Mucosa of descending colon (tissue), 3 donors: ENCODE measurements around the gene NAPG. TPM values are rescaled to one million over a fixed set of nuclear protein-coding genes. Genes with fewer than 3 reads are reported as not detected.

Source experiments
- ATAC-seq: fragments of 200-7000 bp; cut with Tn5 transposase; one replicate; pipeline ENCODE4 v1.9.1; 2020; ENCODE audit warnings: mild to moderate bottlenecking, moderate library complexity
- DNase-seq, 3 donors: peaks; one replicate each; pipeline ENCODE4 v3.0.0-alpha.2; 2020
- H3K36me3 ChIP-seq: fragments of 200-600 bp; one replicate; pipeline ENCODE4 v1.8.0; 2021; ENCODE audit warnings: low read depth, mild to moderate bottlenecking
- H3K4me1 ChIP-seq: fragments of 200-600 bp; one replicate; pipeline ENCODE4 v1.8.0; 2021; ENCODE audit warnings: low read depth, mild to moderate bottlenecking
- H3K4me3 ChIP-seq: fragments of 200-600 bp; one replicate; pipeline ENCODE4 v1.8.0; 2021; ENCODE audit warnings: mild to moderate bottlenecking
- H3K9me3 ChIP-seq: fragments of 200-600 bp; one replicate; pipeline ENCODE4 v1.8.0; 2021; ENCODE audit warnings: mild to moderate bottlenecking
- intact Hi-C, 2 donors: fragments of 100-400 bp; cut with DNase I in 1 of 2; cut with micrococcal nuclease in 1 of 2; formaldehyde crosslinking; loops; one replicate each; pipeline versions ENCODE4 v1.11.0 to v1.11.1; 2022; cut with DNase I, micrococcal nuclease
- total RNA-seq, 3 donors: library from RNA; stranded (reverse); fragmentation: NEBNext Ultra II Directional in 2 of 3; extraction: Animal tissue kit (Norgen Biotek cat#: 25700) in 2 of 3; gene quantifications; one replicate each; pipeline versions ENCODE4 v1.2.1 to v1.2.4, GENCODE V29; 2021 to 2023
- TF ChIP-seq, protein P1 (sequence below): fragments of 200-600 bp; IDR thresholded peaks from one replicate; pipeline ENCODE4 v1.8.0; 2022; ENCODE audit warnings: antibody characterized with exemption, mild to moderate bottlenecking
- donor health status: DM: no; HTN: no; CAD: no; lungs with moderate emphysema.
- donor health status: DM: no; HTN: no; CAD: no.
- donor health status: DM: no; HTN: yes; CAD: no.

The NAPG gene
- total RNA-seq, 3 donors from 2014 or later = 36.3 to 43.1 (median 38.1) TPM

GRCh38 chr18:10579079-10579867 is 53.4 kb downstream of the NAPG start:
- Histone ChIP-seq H3K4me3 (no peak overlapping the region), H3K36me3 (no peaks in the 10 kb centered on the region), H3K9me3 (no peaks in the 10 kb centered on the region), H3K4me1 (no peaks in the 10 kb centered on the region)
- ATAC-seq (no peak), DNase-seq (no peak)
- TF ChIP-seq, protein P1, sequence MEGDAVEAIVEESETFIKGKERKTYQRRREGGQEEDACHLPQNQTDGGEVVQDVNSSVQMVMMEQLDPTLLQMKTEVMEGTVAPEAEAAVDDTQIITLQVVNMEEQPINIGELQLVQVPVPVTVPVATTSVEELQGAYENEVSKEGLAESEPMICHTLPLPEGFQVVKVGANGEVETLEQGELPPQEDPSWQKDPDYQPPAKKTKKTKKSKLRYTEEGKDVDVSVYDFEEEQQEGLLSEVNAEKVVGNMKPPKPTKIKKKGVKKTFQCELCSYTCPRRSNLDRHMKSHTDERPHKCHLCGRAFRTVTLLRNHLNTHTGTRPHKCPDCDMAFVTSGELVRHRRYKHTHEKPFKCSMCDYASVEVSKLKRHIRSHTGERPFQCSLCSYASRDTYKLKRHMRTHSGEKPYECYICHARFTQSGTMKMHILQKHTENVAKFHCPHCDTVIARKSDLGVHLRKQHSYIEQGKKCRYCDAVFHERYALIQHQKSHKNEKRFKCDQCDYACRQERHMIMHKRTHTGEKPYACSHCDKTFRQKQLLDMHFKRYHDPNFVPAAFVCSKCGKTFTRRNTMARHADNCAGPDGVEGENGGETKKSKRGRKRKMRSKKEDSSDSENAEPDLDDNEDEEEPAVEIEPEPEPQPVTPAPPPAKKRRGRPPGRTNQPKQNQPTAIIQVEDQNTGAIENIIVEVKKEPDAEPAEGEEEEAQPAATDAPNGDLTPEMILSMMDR = no peak
- intact Hi-C loops = no loop called here

DNA sequence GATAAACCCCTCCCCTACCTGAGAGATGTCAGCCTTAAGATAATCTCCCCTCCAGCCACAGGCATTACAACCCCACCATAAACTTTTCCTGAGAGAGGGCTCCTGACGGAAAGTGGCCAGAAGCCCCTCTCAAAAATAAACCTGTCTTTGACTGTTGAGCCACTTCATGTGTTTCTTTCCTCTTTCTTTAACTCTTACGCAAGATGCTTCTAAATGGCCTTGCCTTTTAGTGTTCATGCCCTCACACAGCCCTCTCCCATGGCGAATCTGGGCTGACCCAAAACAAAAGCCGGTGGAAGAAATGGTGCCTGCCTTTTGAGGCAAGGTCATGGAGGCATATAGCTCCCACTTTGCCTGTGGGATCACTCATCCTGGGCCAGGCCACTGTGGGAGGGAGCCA is 54.4 kb downstream of the NAPG start:
- Histone ChIP-seq H3K4me1 (no peaks in the 10 kb centered on the region), H3K36me3 (no peaks in the 10 kb centered on the region), H3K9me3 (no peaks in the 10 kb centered on the region), H3K4me3 (no peak overlapping the region)
- ATAC-seq = no peak
- TF ChIP-seq, protein P1 = no peak
- intact Hi-C loops = no loop called here
- no peak for DNase-seq

GRCh38 chr18:10585260-10585659 is 59.4 kb downstream of the NAPG start:
- DNase-seq = no peak
- H3K9me3 ChIP-seq = no peaks in the 10 kb centered on the region
- no peak overlapping the region for H3K4me3 ChIP-seq
- no peaks in the 10 kb centered on the region for H3K36me3 ChIP-seq
- intact Hi-C loops = no loop called here
- ATAC-seq = no peak
- H3K4me1 ChIP-seq = no peaks in the 10 kb centered on the region
- TF ChIP-seq, protein P1 = no peak

DNA sequence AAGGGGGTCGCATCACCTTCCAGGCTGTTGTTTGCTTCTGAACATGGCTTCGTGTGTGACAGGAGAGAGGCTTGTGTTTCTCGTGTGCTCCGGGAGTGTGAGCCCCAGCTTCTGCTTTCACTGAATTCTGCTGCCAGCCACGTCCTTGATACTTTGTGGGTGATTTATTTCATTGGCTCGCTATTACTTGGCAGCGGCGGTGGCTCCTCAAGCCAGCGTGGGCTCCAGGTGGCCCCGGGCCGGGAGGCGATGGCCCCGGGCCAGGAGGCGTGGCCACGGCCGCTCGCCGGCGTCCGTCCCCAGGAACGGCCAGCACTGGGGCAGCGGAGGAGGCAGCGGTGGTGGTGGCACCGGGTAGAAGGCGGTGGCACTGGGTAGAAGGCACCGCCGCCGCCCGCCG is 63.1 kb downstream of the NAPG start:
- TF ChIP-seq, protein P1 = no peak
- DNase-seq (no peak), ATAC-seq (no peak)
- Histone ChIP-seq H3K36me3 (no peaks in the 10 kb centered on the region), H3K4me1 (no peaks in the 10 kb centered on the region), H3K4me3 (no peak overlapping the region), H3K9me3 (no peaks in the 10 kb centered on the region)
- intact Hi-C loops = no loop called here

DNA sequence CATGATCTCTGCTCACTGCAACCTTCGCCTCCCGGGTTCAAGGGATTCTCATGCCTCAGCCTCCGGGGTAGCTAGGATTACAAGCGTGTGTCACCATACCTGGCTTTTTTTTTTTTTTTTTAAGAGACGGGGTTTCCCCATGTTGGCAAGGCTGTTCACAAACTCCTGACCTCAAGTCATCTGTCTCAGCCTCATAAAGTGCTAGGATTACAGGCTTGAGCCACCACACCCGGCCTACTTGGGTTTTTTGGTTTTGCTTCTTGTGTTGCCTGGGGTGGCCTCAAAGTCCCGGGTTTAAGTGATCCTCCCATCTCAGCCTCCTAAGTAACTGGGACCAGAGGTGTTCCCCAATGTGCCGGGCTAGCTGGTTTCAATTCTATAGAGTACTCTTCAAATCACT is 64.6 kb downstream of the NAPG start:
- TF ChIP-seq, protein P1 = no peak
- no peaks in the 10 kb centered on the region for H3K9me3 ChIP-seq
- no peaks in the 10 kb centered on the region for H3K4me1 ChIP-seq
- H3K36me3 ChIP-seq = no peaks in the 10 kb centered on the region
- no peak overlapping the region for H3K4me3 ChIP-seq
- intact Hi-C loops = no loop called here
- no peak for ATAC-seq
- DNase-seq = no peak
